AG10803 (cell line): ENCODE results near the gene GNAS.
"Not testable (repeated sequence)": the region's sequence is repeated elsewhere in the genome, so short reads cannot be mapped to it uniquely, and the experiment has no call there.

Experiments
- DNase-seq: peaks from one replicate; pipeline ENCODE4 v3.0.0; 2010; ENCODE audit warnings: low read depth
- H3K4me3 ChIP-seq: 2 replicates; pipeline ENCODE4 v1.5.1; 2011; ENCODE audit warnings: mild to moderate bottlenecking, low read length, control low read depth
- TF ChIP-seq, protein P1 (sequence below): conservative IDR thresholded peaks from 2 replicates; pipeline ENCODE4 v1.5.1; 2011; ENCODE audit warnings: mild to moderate bottlenecking, low read length, control low read depth, inconsistent platforms

Gene GNAS

DNA sequence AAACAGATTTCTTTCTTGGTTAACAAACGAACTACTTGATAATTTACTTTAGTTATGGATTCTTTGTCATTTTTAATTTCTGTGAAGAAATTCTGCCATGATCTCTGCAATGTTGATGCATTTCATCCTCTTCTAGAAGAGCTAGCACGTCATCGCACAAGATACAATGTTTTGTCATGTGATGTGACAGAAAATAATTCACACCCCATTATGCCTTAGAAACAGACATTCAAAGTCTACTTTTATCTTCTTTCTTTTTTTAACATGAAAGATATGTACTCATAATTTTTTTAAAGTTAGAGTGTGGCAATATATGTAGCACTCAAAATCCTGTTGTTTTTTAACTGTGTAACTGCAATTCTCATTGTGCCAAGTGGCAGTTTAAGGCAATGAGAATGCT, 89.0 kb downstream of the GNAS start:
- TF ChIP-seq, protein P1, sequence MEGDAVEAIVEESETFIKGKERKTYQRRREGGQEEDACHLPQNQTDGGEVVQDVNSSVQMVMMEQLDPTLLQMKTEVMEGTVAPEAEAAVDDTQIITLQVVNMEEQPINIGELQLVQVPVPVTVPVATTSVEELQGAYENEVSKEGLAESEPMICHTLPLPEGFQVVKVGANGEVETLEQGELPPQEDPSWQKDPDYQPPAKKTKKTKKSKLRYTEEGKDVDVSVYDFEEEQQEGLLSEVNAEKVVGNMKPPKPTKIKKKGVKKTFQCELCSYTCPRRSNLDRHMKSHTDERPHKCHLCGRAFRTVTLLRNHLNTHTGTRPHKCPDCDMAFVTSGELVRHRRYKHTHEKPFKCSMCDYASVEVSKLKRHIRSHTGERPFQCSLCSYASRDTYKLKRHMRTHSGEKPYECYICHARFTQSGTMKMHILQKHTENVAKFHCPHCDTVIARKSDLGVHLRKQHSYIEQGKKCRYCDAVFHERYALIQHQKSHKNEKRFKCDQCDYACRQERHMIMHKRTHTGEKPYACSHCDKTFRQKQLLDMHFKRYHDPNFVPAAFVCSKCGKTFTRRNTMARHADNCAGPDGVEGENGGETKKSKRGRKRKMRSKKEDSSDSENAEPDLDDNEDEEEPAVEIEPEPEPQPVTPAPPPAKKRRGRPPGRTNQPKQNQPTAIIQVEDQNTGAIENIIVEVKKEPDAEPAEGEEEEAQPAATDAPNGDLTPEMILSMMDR: no peak
- DNase-seq: no peak
- H3K4me3 ChIP-seq: no peak overlapping the region

GRCh38 chr20:58942549-58942948, 90.0 kb downstream of the GNAS start:
- TF ChIP-seq, protein P1: no peak
- H3K4me3 ChIP-seq: no peak overlapping the region
- DNase-seq: no peak

DNA sequence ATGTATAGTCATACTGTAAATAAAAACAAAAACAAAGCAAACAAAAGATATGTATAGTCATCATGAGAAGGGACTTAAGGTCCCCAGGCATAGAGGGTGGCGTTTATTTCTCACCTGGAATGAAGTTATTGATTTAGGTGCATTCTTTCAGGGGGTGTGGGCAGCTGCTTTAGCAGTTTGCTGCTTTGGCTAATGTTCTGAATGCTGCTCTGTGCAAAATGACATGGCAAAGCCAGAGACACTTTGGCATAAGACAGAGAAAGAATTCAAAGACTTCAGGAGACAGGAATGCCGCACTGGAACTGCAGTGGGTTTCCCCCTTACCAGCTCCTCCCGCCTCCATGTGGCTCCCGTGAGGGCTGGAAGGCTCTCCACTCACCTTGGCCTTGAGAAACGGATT, 92.1 kb downstream of the GNAS start:
- no peak for DNase-seq

GRCh38 chr20:58945965-58946631, 93.6 kb downstream of the GNAS start:
- no peak overlapping the region for H3K4me3 ChIP-seq
- TF ChIP-seq, protein P1: no peak
- DNase-seq: no peak

More for the DNA sequence above, 92.1 kb downstream of the GNAS start:
- no peak overlapping the region for H3K4me3 ChIP-seq
- TF ChIP-seq, protein P1: no peak

GRCh38 chr20:58947797-58948388, 95.4 kb downstream of the GNAS start:
- not testable (repeated sequence) for H3K4me3 ChIP-seq, DNase-seq

GRCh38 chr20:58950603-58951002, 98.1 kb downstream of the GNAS start:
- TF ChIP-seq, protein P1: no peak; the same call in 1 of the 2 replicates
- no peak overlapping the region for H3K4me3 ChIP-seq
- no peak for DNase-seq

DNA sequence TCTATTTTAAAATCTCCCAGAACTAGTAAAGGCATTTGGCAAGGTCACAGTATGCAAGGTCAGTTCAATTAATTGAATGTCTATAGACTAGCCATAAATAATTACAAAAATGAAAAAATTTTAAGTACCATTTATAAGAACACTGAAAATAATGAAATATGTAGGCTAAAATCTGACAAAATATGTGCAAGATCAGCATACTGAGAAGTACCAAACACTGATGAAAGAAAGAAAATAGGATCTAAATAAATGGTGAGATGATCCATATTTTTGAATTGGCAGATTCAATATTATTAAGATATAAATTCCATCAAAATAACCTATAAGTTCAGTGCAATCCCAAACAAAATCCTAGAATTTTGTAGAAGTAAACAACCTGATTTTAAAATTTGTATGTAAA, 100.5 kb downstream of the GNAS start:
- no peak for DNase-seq
- no peak overlapping the region for H3K4me3 ChIP-seq
- TF ChIP-seq, protein P1: no peak
